GM23338 (cell line): Measurements from ENCODE around the gene CFAP58. TPM values are rescaled to one million over a fixed set of nuclear protein-coding genes. Genes with fewer than 3 reads are reported as not detected.

Source experiments
- ATAC-seq: fragments of 200-7000 bp; cut with Tn5 transposase; 3 replicates; pipeline ENCODE4 v1.9.1; 2020
- DNase-seq: peaks from one replicate; pipeline ENCODE4 v3.0.0-alpha.2; 2015; ENCODE audit warnings: low spot score
- H2AFZ ChIP-seq: fragments of 200-600 bp; sonication (generic); 2 replicates; pipeline ENCODE4 v1.8.0; 2016; ENCODE audit warnings: antibody characterized with exemption, mild to moderate bottlenecking, moderate library complexity
- H3F3A ChIP-seq: fragments of 200-600 bp; sonication (generic); replicated peaks from 2 replicates; pipeline ENCODE4 v1.8.0; 2017; ENCODE audit warnings: antibody characterized with exemption, mixed run types, low read depth
- H3K27ac ChIP-seq: fragments of 200-600 bp; sonication (generic); 2 replicates; pipeline ENCODE4 v1.6.1; 2016; ENCODE audit warnings: low read depth
- H3K27me3 ChIP-seq: fragments of 200-600 bp; sonication (generic); 2 replicates; pipeline ENCODE4 v1.8.0; 2016; ENCODE audit warnings: mild to moderate bottlenecking, mixed run types, moderate library complexity; ENCODE audit not compliant: insufficient read depth
- H3K36me3 ChIP-seq: fragments of 200-600 bp; sonication (generic); 2 replicates; pipeline ENCODE4 v1.8.0; 2016; ENCODE audit warnings: mild to moderate bottlenecking; ENCODE audit not compliant: insufficient read depth
- H3K4me1 ChIP-seq: fragments of 200-600 bp; sonication (generic); 2 replicates; pipeline ENCODE4 v1.8.0; 2016; ENCODE audit warnings: mild to moderate bottlenecking, moderate library complexity; ENCODE audit not compliant: insufficient read depth
- H3K4me2 ChIP-seq: fragments of 200-600 bp; sonication (generic); 2 replicates; pipeline ENCODE4 v1.7.1; 2017; ENCODE audit warnings: mixed run types
- H3K4me3 ChIP-seq: fragments of 200-600 bp; sonication (generic); 2 replicates; pipeline ENCODE4 v1.6.1; 2016; ENCODE audit warnings: mixed run types
- H3K79me2 ChIP-seq: fragments of 200-600 bp; sonication (generic); replicated peaks from 2 replicates; pipeline ENCODE4 v1.8.0; 2017; ENCODE audit warnings: mild to moderate bottlenecking; ENCODE audit not compliant: insufficient read depth
- H3K9me2 ChIP-seq: fragments of 200-600 bp; sonication (generic); 2 replicates; pipeline ENCODE4 v1.8.0; 2017; ENCODE audit not compliant: insufficient read depth
- H4K20me1 ChIP-seq: fragments of 200-600 bp; sonication (generic); replicated peaks from 2 replicates; pipeline ENCODE4 v1.8.0; 2017; ENCODE audit warnings: mild to moderate bottlenecking; ENCODE audit not compliant: insufficient read depth
- H3K27ac Mint-ChIP-seq: 2 replicates; pipeline ENCODE4 v1.8.0; 2020; ENCODE audit warnings: inconsistent platforms, mild to moderate bottlenecking, moderate library complexity, mixed read lengths
- H3K27me3 Mint-ChIP-seq: 3 replicates; pipeline ENCODE4 v1.8.0; 2022; ENCODE audit warnings: low read depth, mild to moderate bottlenecking, moderate library complexity, mixed read lengths, inconsistent platforms; ENCODE audit not compliant: insufficient read depth, poor library complexity
- H3K36me3 Mint-ChIP-seq: 3 replicates; pipeline ENCODE4 v1.8.0; 2021; ENCODE audit warnings: low read depth, mild to moderate bottlenecking, inconsistent platforms, moderate library complexity, mixed read lengths
- H3K4me1 Mint-ChIP-seq: 3 replicates; pipeline ENCODE4 v1.8.0; 2020; ENCODE audit warnings: mild to moderate bottlenecking, inconsistent platforms, mixed read lengths
- H3K4me3 Mint-ChIP-seq: 3 replicates; pipeline ENCODE4 v1.8.0; 2021; ENCODE audit warnings: moderate library complexity, mild to moderate bottlenecking, inconsistent platforms, mixed read lengths
- H3K9me3 Mint-ChIP-seq: 3 replicates; pipeline ENCODE4 v1.8.0; 2020; ENCODE audit warnings: moderate library complexity, mild to moderate bottlenecking, inconsistent platforms, mixed read lengths
- CREB1 ChIP-seq: fragments of 250-450 bp; sonication (Bioruptor Pico); IDR thresholded peaks from 2 replicates; pipeline ENCODE4 v1.5.0; 2020; ENCODE audit warnings: low read depth, mild to moderate bottlenecking, moderate library complexity
- CTCF ChIP-seq, 2 experiments: fragments of 200-600 bp in 1 of 2; sonication (generic) in 1 of 2; conservative IDR thresholded peaks; 2 replicates each; pipeline versions ENCODE4 v1.5.1 to v1.6.1; 2016 to 2017; ENCODE audit warnings: antibody characterized with exemption in 2 of 2, low read depth in 2 of 2, mild to moderate bottlenecking in 2 of 2, moderate library complexity in 1 of 2
- EZH2 ChIP-seq: fragments of 200-600 bp; sonication (generic); IDR thresholded peaks from one replicate; pipeline ENCODE4 v1.8.0; 2017; ENCODE audit warnings: antibody characterized with exemption, mild to moderate bottlenecking, low read depth; ENCODE audit not compliant: unreplicated experiment
- EZH2phosphoT487 ChIP-seq: fragments of 200-600 bp; sonication (generic); IDR thresholded peaks from one replicate; pipeline ENCODE4 v1.8.1; 2018; ENCODE audit warnings: antibody characterized with exemption; ENCODE audit not compliant: unreplicated experiment
- JUNB ChIP-seq: IDR thresholded peaks from one replicate; pipeline ENCODE4 v1.6.1; 2016; ENCODE audit warnings: antibody characterized with exemption; ENCODE audit not compliant: unreplicated experiment
- NANOG ChIP-seq: IDR thresholded peaks from 2 replicates; pipeline ENCODE4 v1.6.1; 2016; ENCODE audit warnings: antibody characterized with exemption, borderline replicate concordance
- POLR2AphosphoS5 ChIP-seq: IDR thresholded peaks from 2 replicates; pipeline ENCODE4 v1.6.1; 2016; ENCODE audit warnings: antibody characterized with exemption, low read depth
- REST ChIP-seq: IDR thresholded peaks from one replicate; pipeline ENCODE4 v1.6.1; 2018; ENCODE audit warnings: antibody characterized with exemption; ENCODE audit not compliant: unreplicated experiment
- STAT1 ChIP-seq: IDR thresholded peaks from one replicate; pipeline ENCODE4 v1.6.1; 2016; ENCODE audit warnings: antibody characterized with exemption; ENCODE audit not compliant: unreplicated experiment
- ZNF114 ChIP-seq: fragments of 250-450 bp; sonication (Bioruptor Pico); IDR thresholded peaks from 2 replicates; pipeline ENCODE4 v1.5.0; 2020; ENCODE audit warnings: mild to moderate bottlenecking, moderate library complexity
- ZNF331 ChIP-seq: fragments of 250-450 bp; sonication (Bioruptor Pico); IDR thresholded peaks from 2 replicates; pipeline ENCODE4 v1.5.0; 2020; ENCODE audit warnings: low read depth, mild to moderate bottlenecking, moderate library complexity
- polyA plus RNA-seq: library from polyadenylated mRNA; unstranded; fragments of >200 nt; fragmentation: Nextera tagmentation; extraction: Ambion mirVana; gene quantifications from 2 replicates; pipeline ENCODE4 v1.2.1, GENCODE V29; 2016
- total RNA-seq: library from RNA; depleted of rRNA; stranded (reverse); fragments of >200 nt; shearing (Covaris generic); gene quantifications from 2 replicates; pipeline ENCODE4 v1.2.3, GENCODE V29; 2014
- TF ChIP-seq, protein P1 (sequence below): fragments of 250-450 bp; sonication (Bioruptor Pico); IDR thresholded peaks from 2 replicates; pipeline ENCODE4 v1.5.0; 2020; ENCODE audit warnings: mild to moderate bottlenecking, moderate library complexity
- TF ChIP-seq, protein P2 (sequence below): IDR thresholded peaks from 2 replicates; pipeline ENCODE4 v1.6.1; 2016; ENCODE audit warnings: antibody characterized with exemption

CFAP58 gene
- total and polyA plus RNA-seq, 2 experiments from 2014 or later = 0.63 to 0.89 TPM

GRCh38 chr10:104424719-104425118 is 71.1 kb downstream of the CFAP58 start:
- TF ChIP-seq NANOG (no peak), JUNB (no peak), EZH2 (no peak), STAT1 (no peak), ZNF114 (no peak), EZH2phosphoT487 (no peak), POLR2AphosphoS5 (no peak), ZNF331 (no peak), CTCF (conservative IDR thresholded peaks at IDR 0.05; ENCODE audit: low read depth in 2 of 2) (no peak), CREB1 (CRISPR knock-in tag) (no peak), REST (no peak)
- TF ChIP-seq, protein P1, sequence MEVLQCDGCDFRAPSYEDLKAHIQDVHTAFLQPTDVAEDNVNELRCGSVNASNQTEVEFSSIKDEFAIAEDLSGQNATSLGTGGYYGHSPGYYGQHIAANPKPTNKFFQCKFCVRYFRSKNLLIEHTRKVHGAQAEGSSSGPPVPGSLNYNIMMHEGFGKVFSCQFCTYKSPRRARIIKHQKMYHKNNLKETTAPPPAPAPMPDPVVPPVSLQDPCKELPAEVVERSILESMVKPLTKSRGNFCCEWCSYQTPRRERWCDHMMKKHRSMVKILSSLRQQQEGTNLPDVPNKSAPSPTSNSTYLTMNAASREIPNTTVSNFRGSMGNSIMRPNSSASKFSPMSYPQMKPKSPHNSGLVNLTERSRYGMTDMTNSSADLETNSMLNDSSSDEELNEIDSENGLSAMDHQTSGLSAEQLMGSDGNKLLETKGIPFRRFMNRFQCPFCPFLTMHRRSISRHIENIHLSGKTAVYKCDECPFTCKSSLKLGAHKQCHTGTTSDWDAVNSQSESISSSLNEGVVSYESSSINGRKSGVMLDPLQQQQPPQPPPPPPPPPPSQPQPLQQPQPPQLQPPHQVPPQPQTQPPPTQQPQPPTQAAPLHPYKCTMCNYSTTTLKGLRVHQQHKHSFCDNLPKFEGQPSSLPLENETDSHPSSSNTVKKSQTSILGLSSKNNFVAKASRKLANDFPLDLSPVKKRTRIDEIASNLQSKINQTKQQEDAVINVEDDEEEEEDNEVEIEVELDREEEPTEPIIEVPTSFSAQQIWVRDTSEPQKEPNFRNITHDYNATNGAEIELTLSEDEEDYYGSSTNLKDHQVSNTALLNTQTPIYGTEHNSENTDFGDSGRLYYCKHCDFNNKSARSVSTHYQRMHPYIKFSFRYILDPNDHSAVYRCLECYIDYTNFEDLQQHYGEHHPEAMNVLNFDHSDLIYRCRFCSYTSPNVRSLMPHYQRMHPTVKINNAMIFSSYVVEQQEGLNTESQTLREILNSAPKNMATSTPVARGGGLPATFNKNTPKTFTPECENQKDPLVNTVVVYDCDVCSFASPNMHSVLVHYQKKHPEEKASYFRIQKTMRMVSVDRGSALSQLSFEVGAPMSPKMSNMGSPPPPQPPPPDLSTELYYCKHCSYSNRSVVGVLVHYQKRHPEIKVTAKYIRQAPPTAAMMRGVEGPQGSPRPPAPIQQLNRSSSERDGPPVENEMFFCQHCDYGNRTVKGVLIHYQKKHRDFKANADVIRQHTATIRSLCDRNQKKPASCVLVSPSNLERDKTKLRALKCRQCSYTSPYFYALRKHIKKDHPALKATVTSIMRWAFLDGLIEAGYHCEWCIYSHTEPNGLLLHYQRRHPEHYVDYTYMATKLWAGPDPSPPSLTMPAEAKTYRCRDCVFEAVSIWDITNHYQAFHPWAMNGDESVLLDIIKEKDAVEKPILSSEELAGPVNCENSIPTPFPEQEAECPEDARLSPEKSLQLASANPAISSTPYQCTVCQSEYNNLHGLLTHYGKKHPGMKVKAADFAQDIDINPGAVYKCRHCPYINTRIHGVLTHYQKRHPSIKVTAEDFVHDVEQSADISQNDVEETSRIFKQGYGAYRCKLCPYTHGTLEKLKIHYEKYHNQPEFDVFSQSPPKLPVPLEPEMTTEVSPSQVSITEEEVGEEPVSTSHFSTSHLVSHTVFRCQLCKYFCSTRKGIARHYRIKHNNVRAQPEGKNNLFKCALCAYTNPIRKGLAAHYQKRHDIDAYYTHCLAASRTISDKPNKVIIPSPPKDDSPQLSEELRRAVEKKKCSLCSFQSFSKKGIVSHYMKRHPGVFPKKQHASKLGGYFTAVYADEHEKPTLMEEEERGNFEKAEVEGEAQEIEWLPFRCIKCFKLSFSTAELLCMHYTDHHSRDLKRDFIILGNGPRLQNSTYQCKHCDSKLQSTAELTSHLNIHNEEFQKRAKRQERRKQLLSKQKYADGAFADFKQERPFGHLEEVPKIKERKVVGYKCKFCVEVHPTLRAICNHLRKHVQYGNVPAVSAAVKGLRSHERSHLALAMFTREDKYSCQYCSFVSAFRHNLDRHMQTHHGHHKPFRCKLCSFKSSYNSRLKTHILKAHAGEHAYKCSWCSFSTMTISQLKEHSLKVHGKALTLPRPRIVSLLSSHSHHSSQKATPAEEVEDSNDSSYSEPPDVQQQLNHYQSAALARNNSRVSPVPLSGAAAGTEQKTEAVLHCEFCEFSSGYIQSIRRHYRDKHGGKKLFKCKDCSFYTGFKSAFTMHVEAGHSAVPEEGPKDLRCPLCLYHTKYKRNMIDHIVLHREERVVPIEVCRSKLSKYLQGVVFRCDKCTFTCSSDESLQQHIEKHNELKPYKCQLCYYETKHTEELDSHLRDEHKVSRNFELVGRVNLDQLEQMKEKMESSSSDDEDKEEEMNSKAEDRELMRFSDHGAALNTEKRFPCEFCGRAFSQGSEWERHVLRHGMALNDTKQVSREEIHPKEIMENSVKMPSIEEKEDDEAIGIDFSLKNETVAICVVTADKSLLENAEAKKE (CRISPR knock-in tag) = no peak
- TF ChIP-seq, protein P2, sequence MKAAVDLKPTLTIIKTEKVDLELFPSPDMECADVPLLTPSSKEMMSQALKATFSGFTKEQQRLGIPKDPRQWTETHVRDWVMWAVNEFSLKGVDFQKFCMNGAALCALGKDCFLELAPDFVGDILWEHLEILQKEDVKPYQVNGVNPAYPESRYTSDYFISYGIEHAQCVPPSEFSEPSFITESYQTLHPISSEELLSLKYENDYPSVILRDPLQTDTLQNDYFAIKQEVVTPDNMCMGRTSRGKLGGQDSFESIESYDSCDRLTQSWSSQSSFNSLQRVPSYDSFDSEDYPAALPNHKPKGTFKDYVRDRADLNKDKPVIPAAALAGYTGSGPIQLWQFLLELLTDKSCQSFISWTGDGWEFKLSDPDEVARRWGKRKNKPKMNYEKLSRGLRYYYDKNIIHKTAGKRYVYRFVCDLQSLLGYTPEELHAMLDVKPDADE = no peak
- Histone ChIP-seq H3F3A (no peaks in the 10 kb centered on the region), H3K4me1 (peaks cover 9% of the 10 kb centered on the region), H3K4me3 (no peak overlapping the region), H3K79me2 (no peaks in the 10 kb centered on the region), H3K4me2 (no peak overlapping the region), H3K27me3 (no peaks in the 10 kb centered on the region), H3K9me2 (peaks cover 4% of the 10 kb centered on the region; the same call in 1 of the 2 replicates), H3K27ac (no peak overlapping the region), H4K20me1 (no peaks in the 10 kb centered on the region), H2AFZ (no peak overlapping the region), H3K36me3 (no peaks in the 10 kb centered on the region)
- no peaks in the 10 kb centered on the region; the same call in 1 of the 3 replicates for H3K4me1 Mint-ChIP-seq
- no peaks in the 10 kb centered on the region for H3K9me3 Mint-ChIP-seq
- H3K27me3 Mint-ChIP-seq = peaks cover 3% of the 10 kb centered on the region
- no peaks in the 10 kb centered on the region for H3K36me3 Mint-ChIP-seq
- DNase-seq (no peak), ATAC-seq (no peak)
- H3K27ac Mint-ChIP-seq = no peak overlapping the region
- no peak overlapping the region for H3K4me3 Mint-ChIP-seq
